T-helper 17 cell (primary cell): ENCODE measurements around the gene SUSD6. TPM values are rescaled to one million over a fixed set of nuclear protein-coding genes. Genes with fewer than 3 reads are reported as not detected.
"Not testable (repeated sequence)": the region's sequence is repeated elsewhere in the genome, so short reads cannot be mapped to it uniquely, and the experiment has no call there.

Experiments
- ATAC-seq: fragments of 150-1000 bp; cut with Tn5 transposase; 2 replicates; pipeline ENCODE4 v1.10.0; 2021; ENCODE audit warnings: mild to moderate bottlenecking, moderate library complexity
- DNase-seq, 3 donors: peaks; one replicate each; pipeline versions ENCODE4 v3.0.0 to v3.0.0-alpha.2; 2020 to 2021
- H3K9me3 ChIP-seq: one replicate; pipeline ENCODE4 v1.7.0; 2013; ENCODE audit warnings: low read length, mild to moderate bottlenecking; ENCODE audit not compliant: control insufficient read depth, poor library complexity, severe bottlenecking
- H3K27ac Mint-ChIP-seq: one replicate; pipeline ENCODE4 v1.8.0; 2022; ENCODE audit warnings: mild to moderate bottlenecking, moderate library complexity, mixed read lengths
- H3K27me3 Mint-ChIP-seq: one replicate; pipeline ENCODE4 v1.8.0; 2022; ENCODE audit warnings: mixed read lengths
- H3K36me3 Mint-ChIP-seq: one replicate; pipeline ENCODE4 v1.8.0; 2022; ENCODE audit warnings: low read depth, mixed read lengths
- H3K4me1 Mint-ChIP-seq: one replicate; pipeline ENCODE4 v1.8.0; 2022; ENCODE audit warnings: mild to moderate bottlenecking, mixed read lengths
- H3K4me3 Mint-ChIP-seq: one replicate; pipeline ENCODE4 v1.8.0; 2022; ENCODE audit warnings: mild to moderate bottlenecking, moderate library complexity, mixed read lengths
- total RNA-seq, 4 donors: library from RNA in 2 of 4; stranded (reverse) in 2 of 4; gene quantifications; one replicate each; pipeline ENCODE4 v1.2.3 and lab custom pipeline; 2022 to 2026

SUSD6 gene
- total RNA-seq, 2 donors from 2014 or later: 94.7 to 101 TPM

- peaks cover 25% of the 10 kb centered on the region for H3K4me1 Mint-ChIP-seq
- not testable (repeated sequence) for H3K4me3 Mint-ChIP-seq, H3K36me3 Mint-ChIP-seq, ATAC-seq, H3K9me3 ChIP-seq, DNase-seq, H3K27me3 Mint-ChIP-seq
- H3K27ac Mint-ChIP-seq: peak overlapping the region; percentile 89
Observed at GRCh38 chr14:69718614-69719013, 107.2 kb downstream of the SUSD6 start.

- no peak overlapping the region for H3K4me3 Mint-ChIP-seq
- peaks cover 23% of the 10 kb centered on the region for H3K4me1 Mint-ChIP-seq
- no peaks in the 10 kb centered on the region for H3K36me3 Mint-ChIP-seq
- DNase-seq: no peak
- peak overlapping the region; percentile 89 for H3K27ac Mint-ChIP-seq
- peak; percentile 10 for ATAC-seq
- H3K27me3 Mint-ChIP-seq: no peaks in the 10 kb centered on the region
- H3K9me3 ChIP-seq: no peaks in the 10 kb centered on the region
Observed at GRCh38 chr14:69719501-69719951, 108.1 kb downstream of the SUSD6 start.

- ATAC-seq: no peak
- Mint-ChIP-seq H3K36me3 (no peaks in the 10 kb centered on the region), H3K27me3 (no peaks in the 10 kb centered on the region), H3K4me1 (peaks cover 19% of the 10 kb centered on the region), H3K27ac (no peak overlapping the region), H3K4me3 (no peak overlapping the region)
- DNase-seq: no peak
- H3K9me3 ChIP-seq: no peaks in the 10 kb centered on the region
Observed at GRCh38 chr14:69720912-69721311, 109.5 kb downstream of the SUSD6 start.

- no peaks in the 10 kb centered on the region for H3K9me3 ChIP-seq
- Mint-ChIP-seq H3K27ac (peak overlapping the region; percentile 81), H3K4me1 (peaks cover 29% of the 10 kb centered on the region), H3K4me3 (peak overlapping the region; percentile 73), H3K27me3 (no peaks in the 10 kb centered on the region), H3K36me3 (no peaks in the 10 kb centered on the region)
- DNase-seq (peak; percentile 73 to 84 (median 76)), ATAC-seq (peak; percentile 88)
Observed at GRCh38 chr14:69726761-69727511, 115.5 kb downstream of the SUSD6 start.

GRCh38 chr14:69727860-69728259 is 116.5 kb downstream of the SUSD6 start:
- no peaks in the 10 kb centered on the region for H3K9me3 ChIP-seq
- H3K27me3 Mint-ChIP-seq: no peaks in the 10 kb centered on the region
- H3K4me1 Mint-ChIP-seq: peaks cover 29% of the 10 kb centered on the region
- H3K4me3 Mint-ChIP-seq: peak overlapping the region; percentile 70
- DNase-seq (no peak), ATAC-seq (no peak)
- H3K27ac Mint-ChIP-seq: peak overlapping the region; percentile 81
- H3K36me3 Mint-ChIP-seq: no peaks in the 10 kb centered on the region

- H3K4me3 Mint-ChIP-seq, H3K27ac Mint-ChIP-seq, H3K36me3 Mint-ChIP-seq, ATAC-seq, H3K9me3 ChIP-seq, DNase-seq: not testable (repeated sequence)
- peaks cover 22% of the 10 kb centered on the region for H3K4me1 Mint-ChIP-seq
- H3K27me3 Mint-ChIP-seq: peaks cover 11% of the 10 kb centered on the region
Observed at GRCh38 chr14:69731919-69732598, 120.7 kb downstream of the SUSD6 start.

GRCh38 chr14:69736405-69736804 is 125.0 kb downstream of the SUSD6 start:
- not testable (repeated sequence) for H3K9me3 ChIP-seq, H3K4me1 Mint-ChIP-seq, H3K36me3 Mint-ChIP-seq, H3K4me3 Mint-ChIP-seq, ATAC-seq, DNase-seq, H3K27ac Mint-ChIP-seq
- H3K27me3 Mint-ChIP-seq: peaks cover 11% of the 10 kb centered on the region

GRCh38 chr14:69741055-69741454 is 129.7 kb downstream of the SUSD6 start:
- Mint-ChIP-seq H3K36me3 (no peaks in the 10 kb centered on the region), H3K4me3 (no peak overlapping the region), H3K4me1 (peaks cover 3% of the 10 kb centered on the region)

GRCh38 chr14:69749956-69750355 is 138.6 kb downstream of the SUSD6 start:
- ATAC-seq (no peak), DNase-seq (no peak)
- H3K27me3 Mint-ChIP-seq: no peaks in the 10 kb centered on the region
- no peak overlapping the region for H3K4me3 Mint-ChIP-seq
- no peak overlapping the region for H3K27ac Mint-ChIP-seq
- no peaks in the 10 kb centered on the region for H3K9me3 ChIP-seq
- no peaks in the 10 kb centered on the region for H3K36me3 Mint-ChIP-seq
- peaks cover 9% of the 10 kb centered on the region for H3K4me1 Mint-ChIP-seq

More at GRCh38 chr14:69741055-69741454, 129.7 kb downstream of the SUSD6 start:
- H3K9me3 ChIP-seq: no peaks in the 10 kb centered on the region
- Mint-ChIP-seq H3K27me3 (peaks cover 6% of the 10 kb centered on the region), H3K27ac (no peak overlapping the region)
- no peak for ATAC-seq
- DNase-seq: no peak

GRCh38 chr14:69750495-69750894 is 139.1 kb downstream of the SUSD6 start:
- no peaks in the 10 kb centered on the region for H3K36me3 Mint-ChIP-seq
- no peak overlapping the region for H3K4me3 Mint-ChIP-seq
- no peaks in the 10 kb centered on the region for H3K9me3 ChIP-seq
- no peak overlapping the region for H3K27ac Mint-ChIP-seq
- ATAC-seq (no peak), DNase-seq (no peak)
- H3K27me3 Mint-ChIP-seq: no peaks in the 10 kb centered on the region
- peaks cover 13% of the 10 kb centered on the region for H3K4me1 Mint-ChIP-seq

GRCh38 chr14:69752773-69753172 is 141.4 kb downstream of the SUSD6 start:
- H3K27me3 Mint-ChIP-seq: no peaks in the 10 kb centered on the region
- no peak overlapping the region for H3K4me3 Mint-ChIP-seq
- H3K36me3 Mint-ChIP-seq: no peaks in the 10 kb centered on the region
- ATAC-seq (no peak), DNase-seq (no peak)
- H3K9me3 ChIP-seq: no peaks in the 10 kb centered on the region
- H3K4me1 Mint-ChIP-seq: peaks cover 13% of the 10 kb centered on the region
- H3K27ac Mint-ChIP-seq: no peak overlapping the region

GRCh38 chr14:69753860-69754259 is 142.5 kb downstream of the SUSD6 start:
- H3K36me3 Mint-ChIP-seq: no peaks in the 10 kb centered on the region
- ATAC-seq (no peak), DNase-seq (no peak)
- H3K27ac Mint-ChIP-seq: no peak overlapping the region
- H3K27me3 Mint-ChIP-seq: no peaks in the 10 kb centered on the region
- H3K4me1 Mint-ChIP-seq: peaks cover 13% of the 10 kb centered on the region
- no peak overlapping the region for H3K4me3 Mint-ChIP-seq
- H3K9me3 ChIP-seq: no peaks in the 10 kb centered on the region

- no peak overlapping the region for H3K4me3 Mint-ChIP-seq
- H3K27me3 Mint-ChIP-seq: no peaks in the 10 kb centered on the region
- peaks cover 13% of the 10 kb centered on the region for H3K4me1 Mint-ChIP-seq
- H3K9me3 ChIP-seq: no peaks in the 10 kb centered on the region
- no peaks in the 10 kb centered on the region for H3K36me3 Mint-ChIP-seq
- no peak overlapping the region for H3K27ac Mint-ChIP-seq
- DNase-seq (no peak), ATAC-seq (no peak)
Observed at GRCh38 chr14:69754487-69754886, 143.1 kb downstream of the SUSD6 start.
